Motor neuron (in vitro differentiated cells): ENCODE measurements around the gene UROS. TPM values are rescaled to one million over a fixed set of nuclear protein-coding genes. Genes with fewer than 3 reads are reported as not detected.

Experiments
- ATAC-seq, 8 experiments: fragments of 200-7000 bp; cut with Tn5 transposase; replicated peaks in 6 of 8; 2 replicates each; pipeline ENCODE4 v1.8.0; 2021; ENCODE audit warnings: mild to moderate bottlenecking in 8 of 8, moderate library complexity in 8 of 8
- H3K27ac ChIP-seq, 2 donors: fragments of 250-450 bp; sonication (Bioruptor Pico); 2 replicates each; pipeline ENCODE4 v1.9.0; 2021; ENCODE audit warnings: antibody characterized with exemption in 2 of 2, mild to moderate bottlenecking in 2 of 2, moderate library complexity in 1 of 2
- H3K4me1 ChIP-seq, 2 donors: fragments of 250-450 bp; sonication (Bioruptor Pico); replicated peaks in 1 of 2; 2 replicates each; pipeline ENCODE4 v1.6.1; 2021; ENCODE audit warnings: antibody characterized with exemption in 2 of 2, mild to moderate bottlenecking in 2 of 2, moderate library complexity in 1 of 2
- H3K4me3 ChIP-seq, 5 donors: fragments of 250-450 bp; sonication (Bioruptor Pico); 2 replicates each; pipeline ENCODE4 v1.9.0; 2021; ENCODE audit warnings: antibody characterized with exemption in 5 of 5, mild to moderate bottlenecking in 5 of 5, moderate library complexity in 4 of 5
- WGBS, 10 experiments: fragments of 450-650 bp; shearing (Covaris generic); methylation state at CpG; one replicate each; pipeline ENCODE4 v1.0.0; 2022; 5-methylcytosine and 5-hydroxymethylcytosine counted together
- in situ Hi-C, 9 experiments: fragments of 400-800 bp; cut with MboI; loops; one replicate each; pipeline ENCODE4 v1.15.0; 2021; ENCODE audit warnings: low sequenced_read_pairs in 9 of 9, low pct_unique_long_range_greater_than_20kb in 2 of 9; ENCODE audit not compliant: unreplicated experiment in 9 of 9
- total RNA-seq, 8 experiments: library from RNA; unstranded; fragments of 300-600 nt; gene quantifications; 2 replicates each; pipeline versions ENCODE4 v1.2.3 to v1.2.4, GENCODE V29; 2022

UROS gene
- total RNA-seq, 8 experiments from 2014 or later, result 35.5 to 101 (median 65.9) TPM

GRCh38 chr10:125797994-125798662, 24.9 kb downstream of the UROS start:
- in situ Hi-C loops, result no loop called here
- Histone ChIP-seq H3K4me1 (no peaks in the 10 kb centered on the region), H3K27ac (no peak overlapping the region), H3K4me3 (no peak overlapping the region)
- 0 to 100% (median 54%) methylated on average over 1 to 3 of the region's 5 CpGs; no CpG with 5 or more reads in 4 of the 10 experiments for WGBS, 10 experiments
- no peak for ATAC-seq

GRCh38 chr10:125797424-125797823, 25.6 kb downstream of the UROS start:
- WGBS, 10 experiments, result 78 to 100% (median 100%) methylated on average over 1 to 5 of the region's 8 CpGs; no CpG with 5 or more reads in 3 of the 10 experiments
- no peak for ATAC-seq
- Histone ChIP-seq H3K4me1 (no peaks in the 10 kb centered on the region), H3K27ac (no peak overlapping the region), H3K4me3 (no peak overlapping the region)
- in situ Hi-C loops, result no loop called here

- ATAC-seq, result no peak
- 80 to 100% (median 92%) methylated on average over 2 to 8 of the region's 8 CpGs; no CpG with 5 or more reads in 3 of the 10 experiments for WGBS, 10 experiments
- no peak overlapping the region for H3K4me3 ChIP-seq
- in situ Hi-C loops, result no loop called here
- no peak overlapping the region for H3K27ac ChIP-seq
- no peaks in the 10 kb centered on the region for H3K4me1 ChIP-seq
Observed at GRCh38 chr10:125795637-125796190, 27.3 kb downstream of the UROS start.

GRCh38 chr10:125795128-125795527, 27.9 kb downstream of the UROS start:
- no peak overlapping the region for H3K4me3 ChIP-seq
- H3K27ac ChIP-seq, result no peak overlapping the region
- ATAC-seq, result peak in 7 of 8 experiments; percentile 33 to 95 (median 65)
- 90% methylated on average over 2 of the region's 2 CpGs; no CpG with 5 or more reads in 9 of the 10 experiments for WGBS, 10 experiments
- in situ Hi-C loops, result no loop called here
- H3K4me1 ChIP-seq, result no peaks in the 10 kb centered on the region

GRCh38 chr10:125792342-125793300, 30.4 kb downstream of the UROS start:
- WGBS, 10 experiments, result 40 to 100% (median 83%) methylated on average over 1 to 9 of the region's 14 CpGs; no CpG with 5 or more reads in 1 of the 10 experiments
- in situ Hi-C loops, result no loop called here
- Histone ChIP-seq H3K27ac (no peak overlapping the region), H3K4me1 (no peaks in the 10 kb centered on the region), H3K4me3 (no peak overlapping the region)
- ATAC-seq, result peak in 3 of 8 experiments; percentile 16 to 24 (median 20)

- Histone ChIP-seq H3K4me3 (no peak overlapping the region), H3K27ac (no peak overlapping the region), H3K4me1 (peaks cover 0 to 7% of the 10 kb centered on the region in 2 donors)
- no peak for ATAC-seq
- 60 to 100% (median 92%) methylated on average over 1 to 15 of the region's 17 CpGs; no CpG with 5 or more reads in 1 of the 10 experiments for WGBS, 10 experiments
- in situ Hi-C loops, result no loop called here
Observed at GRCh38 chr10:125788156-125789034, 34.7 kb downstream of the UROS start.

GRCh38 chr10:125785791-125786190, 37.3 kb downstream of the UROS start:
- in situ Hi-C loops, result no loop called here
- WGBS, 10 experiments, result 0 to 100% (median 36%) methylated on average over 1 to 6 of the region's 9 CpGs; no CpG with 5 or more reads in 5 of the 10 experiments
- peaks cover 16 to 20% of the 10 kb centered on the region in 2 donors for H3K4me1 ChIP-seq

GRCh38 chr10:125783957-125784356, 39.1 kb downstream of the UROS start:
- H3K4me3 ChIP-seq, result no peak overlapping the region
- in situ Hi-C loops, result no loop called here
- no peak overlapping the region for H3K27ac ChIP-seq
- 28 to 97% (median 67%) methylated on average over 2 to 6 of the region's 6 CpGs for WGBS, 10 experiments
- peak in 5 of 8 experiments; percentile 5 to 65 (median 34) for ATAC-seq
- peaks cover 16 to 20% of the 10 kb centered on the region in 2 donors for H3K4me1 ChIP-seq

More at GRCh38 chr10:125785791-125786190, 37.3 kb downstream of the UROS start:
- Histone ChIP-seq H3K27ac (no peak overlapping the region), H3K4me3 (no peak overlapping the region)
- peak in 2 of 8 experiments; percentile 70 to 80 for ATAC-seq

GRCh38 chr10:125783408-125783807, 39.6 kb downstream of the UROS start:
- no peak for ATAC-seq
- 75 to 92% (median 86%) methylated on average over 2 to 4 of the region's 7 CpGs; no CpG with 5 or more reads in 3 of the 10 experiments for WGBS, 10 experiments
- Histone ChIP-seq H3K27ac (no peak overlapping the region), H3K4me1 (peaks cover 16 to 20% of the 10 kb centered on the region in 2 donors), H3K4me3 (no peak overlapping the region)
- in situ Hi-C loops, result no loop called here

GRCh38 chr10:125782616-125783015, 40.4 kb downstream of the UROS start:
- Histone ChIP-seq H3K4me1 (peaks cover 16 to 20% of the 10 kb centered on the region in 2 donors), H3K4me3 (no peak overlapping the region), H3K27ac (peak overlapping the region in 1 of 2 donors; percentile 60)
- 60 to 72% (median 61%) methylated on average over 1 to 4 of the region's 11 CpGs; no CpG with 5 or more reads in 7 of the 10 experiments for WGBS, 10 experiments
- peak; percentile 25 to 94 (median 86) for ATAC-seq
- in situ Hi-C loops, result no loop called here

- in situ Hi-C loops, result no loop called here
- peak in 5 of 8 experiments; percentile 19 to 62 (median 32) for ATAC-seq
- Histone ChIP-seq H3K4me3 (no peak overlapping the region), H3K4me1 (peaks cover 16 to 20% of the 10 kb centered on the region in 2 donors), H3K27ac (no peak overlapping the region)
- WGBS, 10 experiments, result 71 to 100% (median 82%) methylated on average over 1 to 8 of the region's 11 CpGs; no CpG with 5 or more reads in 4 of the 10 experiments
Observed at GRCh38 chr10:125782054-125782453, 41.0 kb downstream of the UROS start.

GRCh38 chr10:125781374-125781773, 41.7 kb downstream of the UROS start:
- H3K4me1 ChIP-seq, result peaks cover 16 to 20% of the 10 kb centered on the region in 2 donors
- in situ Hi-C loops, result no loop called here
- no peak for ATAC-seq
- no peak overlapping the region for H3K27ac ChIP-seq
- no peak overlapping the region for H3K4me3 ChIP-seq
- WGBS, 10 experiments, result 48 to 100% (median 93%) methylated on average over 1 to 5 of the region's 8 CpGs; no CpG with 5 or more reads in 2 of the 10 experiments
